Astrocyte of the spinal cord (primary cell): ENCODE results near the gene HOATZ.
A peak's percentile ranks its signal among the peaks of the same experiment; 100 is the strongest.

Experiments
- DNase-seq: peaks from one replicate; pipeline ENCODE4 v3.0.0; 2011; ENCODE audit warnings: low read depth, low spot score
- H3K4me3 ChIP-seq: 2 replicates; pipeline ENCODE4 v1.5.1; 2011; ENCODE audit warnings: low read depth, mild to moderate bottlenecking, low read length, moderate library complexity
- CTCF ChIP-seq: IDR thresholded peaks from 2 replicates; pipeline ENCODE4 v1.5.1; 2012; ENCODE audit warnings: low read depth, mild to moderate bottlenecking, low read length, inconsistent platforms
- in situ Hi-C: cut with HindIII; loops from 2 replicates; pipeline ENCODE4 v1.10.0; 2017; ENCODE audit warnings: low sequenced_read_pairs

HOATZ gene

GRCh38 chr11:111560800-111561199 lies 46.2 kb downstream of the HOATZ start:
- H3K4me3 ChIP-seq = no peak overlapping the region
- in situ Hi-C loops = no loop called here
- TF ChIP-seq CTCF = no peak
- DNase-seq = no peak

GRCh38 chr11:111561306-111561705 lies 46.7 kb downstream of the HOATZ start:
- DNase-seq = no peak
- no peak overlapping the region for H3K4me3 ChIP-seq
- in situ Hi-C loops = no loop called here
- TF ChIP-seq CTCF = no peak

GRCh38 chr11:111561791-111562325 lies 47.3 kb downstream of the HOATZ start:
- TF ChIP-seq CTCF = no peak
- H3K4me3 ChIP-seq = no peak overlapping the region
- peak; percentile 77 for DNase-seq
- in situ Hi-C loops = no loop called here

GRCh38 chr11:111562692-111563389 lies 48.3 kb downstream of the HOATZ start:
- in situ Hi-C loops = no loop called here
- DNase-seq = no peak
- TF ChIP-seq CTCF = no peak
- no peak overlapping the region for H3K4me3 ChIP-seq

- peak; percentile 83 for DNase-seq
Observed at GRCh38 chr11:111565114-111565720, 50.6 kb downstream of the HOATZ start.

GRCh38 chr11:111566324-111566723 lies 51.7 kb downstream of the HOATZ start:
- no peak for DNase-seq
- no peak overlapping the region for H3K4me3 ChIP-seq
- in situ Hi-C loops = no loop called here
- TF ChIP-seq CTCF = no peak

More at GRCh38 chr11:111565114-111565720, 50.6 kb downstream of the HOATZ start:
- TF ChIP-seq CTCF = peak; percentile 84
- no peak overlapping the region for H3K4me3 ChIP-seq
- in situ Hi-C loops = no loop called here
